CD4-positive, alpha-beta memory T cell (primary cell): ENCODE measurements around the gene PKP3. TPM values are rescaled to one million over a fixed set of nuclear protein-coding genes. Genes with fewer than 3 reads are reported as not detected.
"Not testable (repeated sequence)": the region's sequence is repeated elsewhere in the genome, so short reads cannot be mapped to it uniquely, and the experiment has no call there.

Source experiments
- CTCF ChIA-PET: fragments of 350-600 bp; sonication (Branson Sonifier 250); formaldehyde crosslinking; loops from one replicate; lab custom pipeline; 2021; ENCODE audit warnings: inconsistent platforms; ENCODE audit not compliant: partially characterized antibody; lab: Charles Lee
- POLR2A ChIA-PET: fragments of 350-600 bp; sonication (Branson Sonifier 250); formaldehyde crosslinking; loops from one replicate; lab custom pipeline; 2021; ENCODE audit not compliant: partially characterized antibody; lab: Charles Lee
- DNase-seq, 5 donors: peaks; one replicate each; pipeline versions ENCODE4 v3.0.0 to v3.0.0-alpha.2; 2020 to 2022; ENCODE audit warnings: mixed read lengths in 1 of 5
- H3K27ac ChIP-seq: one replicate; pipeline ENCODE4 v1.7.0; 2013; ENCODE audit warnings: low read depth, low read length
- H3K27me3 ChIP-seq: 2 replicates; pipeline ENCODE4 v1.7.0; 2013; ENCODE audit warnings: mild to moderate bottlenecking, low read length, moderate library complexity; ENCODE audit not compliant: insufficient read depth
- H3K36me3 ChIP-seq: 2 replicates; pipeline ENCODE4 v1.7.0; 2013; ENCODE audit warnings: mild to moderate bottlenecking, low read length, moderate library complexity; ENCODE audit not compliant: insufficient read depth
- H3K4me1 ChIP-seq: 2 replicates; pipeline ENCODE4 v1.7.0; 2013; ENCODE audit warnings: mild to moderate bottlenecking, low read length, moderate library complexity; ENCODE audit not compliant: insufficient read depth
- H3K4me3 ChIP-seq, 2 donors: one replicate each; pipeline ENCODE4 v1.7.0; 2013; ENCODE audit warnings: low read length in 2 of 2, mild to moderate bottlenecking in 1 of 2
- H3K9me3 ChIP-seq, 2 donors: one replicate each; pipeline ENCODE4 v1.7.0; 2013; ENCODE audit warnings: low read length in 2 of 2, control low read depth in 1 of 2; ENCODE audit not compliant: control insufficient read depth in 1 of 2
- H3K27ac Mint-ChIP-seq, 7 donors: one replicate each; pipeline ENCODE4 v1.8.0; 2020 to 2021; ENCODE audit warnings: mixed read lengths in 7 of 7, mild to moderate bottlenecking in 6 of 7, inconsistent platforms in 3 of 7, moderate library complexity in 3 of 7
- H3K27me3 Mint-ChIP-seq, 2 donors: one replicate each; pipeline ENCODE4 v1.8.0; 2020 to 2021; ENCODE audit warnings: mixed read lengths in 2 of 2
- H3K36me3 Mint-ChIP-seq, 2 donors: one replicate each; pipeline ENCODE4 v1.8.0; 2020 to 2021; ENCODE audit warnings: mixed read lengths in 2 of 2, inconsistent platforms in 1 of 2, mild to moderate bottlenecking in 1 of 2
- H3K4me1 Mint-ChIP-seq, 4 donors: one replicate each; pipeline ENCODE4 v1.8.0; 2020 to 2021; ENCODE audit warnings: mixed read lengths in 4 of 4, mild to moderate bottlenecking in 1 of 4
- H3K4me3 Mint-ChIP-seq, 8 donors: one replicate each; pipeline ENCODE4 v1.8.0; 2020 to 2021; ENCODE audit warnings: mixed read lengths in 8 of 8, mild to moderate bottlenecking in 7 of 8, moderate library complexity in 6 of 8, inconsistent platforms in 3 of 8
- H3K9me3 Mint-ChIP-seq, 8 donors: one replicate each; pipeline ENCODE4 v1.8.0; 2020 to 2021; ENCODE audit warnings: mixed read lengths in 8 of 8, mild to moderate bottlenecking in 5 of 8, inconsistent platforms in 3 of 8, moderate library complexity in 1 of 8
- intact Hi-C: fragments of 100-400 bp; cut with micrococcal nuclease; formaldehyde crosslinking; loops from one replicate; pipeline ENCODE4 v1.15.1; 2023
- polyA plus RNA-seq, 2 donors: library from polyadenylated mRNA; unstranded; fragments of 300-500 nt; fragmentation: Illumina TruSeq; gene quantifications; one replicate each; pipeline ENCODE4 v1.2.3, GENCODE V29; 2021
- total RNA-seq, 2 experiments: library from RNA; stranded (reverse); gene quantifications; one replicate each; pipeline ENCODE4 v1.2.3, GENCODE V29; 2021

Gene PKP3
- total and polyA plus RNA-seq, 4 experiments from 2014 or later: 0.14 TPM; not detected in 3

GRCh38 chr11:384511-384910 lies 9.5 kb upstream of the PKP3 start:
- ChIA-PET CTCF (no interaction called here), POLR2A (no interaction called here)
- Histone ChIP-seq H3K36me3 (no peaks in the 10 kb centered on the region), H3K4me3 (no peak overlapping the region), H3K4me1 (no peaks in the 10 kb centered on the region), H3K27me3 (no peaks in the 10 kb centered on the region), H3K9me3 (no peaks in the 10 kb centered on the region), H3K27ac (no peak overlapping the region)
- Mint-ChIP-seq H3K9me3 (peaks cover 0 to 10% (median 5%) of the 10 kb centered on the region in 8 donors), H3K4me3 (no peak overlapping the region), H3K4me1 (peaks cover 3 to 18% (median 6%) of the 10 kb centered on the region in 4 donors), H3K36me3 (peaks cover 0 to 3% of the 10 kb centered on the region in 2 donors), H3K27me3 (peaks cover 0 to 8% of the 10 kb centered on the region in 2 donors), H3K27ac (no peak overlapping the region)
- intact Hi-C loops: no loop called here
- DNase-seq: peak in 1 of 5 donors; percentile 21

GRCh38 chr11:385594-386351 lies 8.2 kb upstream of the PKP3 start:
- CTCF ChIA-PET: no interaction called here
- Mint-ChIP-seq H3K27me3 (peaks cover 0 to 8% of the 10 kb centered on the region in 2 donors), H3K9me3 (peaks cover 0 to 10% (median 5%) of the 10 kb centered on the region in 8 donors), H3K36me3 (peaks cover 0 to 3% of the 10 kb centered on the region in 2 donors), H3K4me1 (peaks cover 3 to 18% (median 6%) of the 10 kb centered on the region in 4 donors), H3K4me3 (no peak overlapping the region), H3K27ac (no peak overlapping the region)
- no peaks in the 10 kb centered on the region for H3K36me3 ChIP-seq
- no peaks in the 10 kb centered on the region for H3K9me3 ChIP-seq
- DNase-seq: peak in 1 of 5 donors; percentile 31
- POLR2A ChIA-PET: no interaction called here
- H3K27ac ChIP-seq: no peak overlapping the region
- intact Hi-C loops: no loop called here
- H3K4me3 ChIP-seq: no peak overlapping the region
- H3K4me1 ChIP-seq: no peaks in the 10 kb centered on the region
- H3K27me3 ChIP-seq: no peaks in the 10 kb centered on the region

- Mint-ChIP-seq H3K27ac (no peak overlapping the region), H3K4me3 (no peak overlapping the region), H3K4me1 (peaks cover 3 to 18% (median 6%) of the 10 kb centered on the region in 4 donors), H3K9me3 (peaks cover 0 to 10% (median 5%) of the 10 kb centered on the region in 8 donors), H3K27me3 (peaks cover 0 to 8% of the 10 kb centered on the region in 2 donors), H3K36me3 (peaks cover 0 to 3% of the 10 kb centered on the region in 2 donors)
- H3K4me3 ChIP-seq: no peak overlapping the region
- peak in 1 of 5 donors; percentile 25 for DNase-seq
- no peaks in the 10 kb centered on the region for H3K36me3 ChIP-seq
- H3K27me3 ChIP-seq: no peaks in the 10 kb centered on the region
- intact Hi-C loops: no loop called here
- ChIA-PET POLR2A (no interaction called here), CTCF (no interaction called here)
- no peaks in the 10 kb centered on the region for H3K4me1 ChIP-seq
- no peak overlapping the region for H3K27ac ChIP-seq
- no peaks in the 10 kb centered on the region for H3K9me3 ChIP-seq
These were observed 7.5 kb upstream of the PKP3 start for GRCh38 chr11:386483-386882.

GRCh38 chr11:387193-387793 lies 6.7 kb upstream of the PKP3 start:
- Mint-ChIP-seq H3K4me1 (peaks cover 0 to 15% (median 4%) of the 10 kb centered on the region in 4 donors), H3K36me3 (peaks cover 0 to 3% of the 10 kb centered on the region in 2 donors), H3K4me3 (no peak overlapping the region), H3K27ac (peak overlapping the region in 6 of 7 donors; percentile 3 to 72 (median 37)), H3K9me3 (peaks cover 0 to 10% (median 5%) of the 10 kb centered on the region in 8 donors), H3K27me3 (peaks cover 0 to 5% of the 10 kb centered on the region in 2 donors)
- H3K36me3 ChIP-seq: no peaks in the 10 kb centered on the region
- intact Hi-C loops: no loop called here
- H3K9me3 ChIP-seq: no peaks in the 10 kb centered on the region
- H3K4me3 ChIP-seq: no peak overlapping the region
- H3K27me3 ChIP-seq: no peaks in the 10 kb centered on the region
- H3K4me1 ChIP-seq: no peaks in the 10 kb centered on the region
- H3K27ac ChIP-seq: no peak overlapping the region
- DNase-seq: no peak
- ChIA-PET POLR2A (no interaction called here), CTCF (interaction anchor here (1.3 kb wide), 1 partner anchor 10 kb away, joined by 5 read pairs; no protein-coding TSS in a partner anchor)

- H3K4me3 Mint-ChIP-seq, H3K27me3 Mint-ChIP-seq, H3K9me3 Mint-ChIP-seq, POLR2A ChIA-PET, H3K27ac Mint-ChIP-seq, H3K36me3 ChIP-seq, H3K27me3 ChIP-seq, H3K9me3 ChIP-seq, H3K4me3 ChIP-seq, H3K36me3 Mint-ChIP-seq, CTCF ChIA-PET, intact Hi-C loops, DNase-seq, H3K4me1 ChIP-seq, H3K27ac ChIP-seq: not testable (repeated sequence)
- H3K4me1 Mint-ChIP-seq: peaks cover 0 to 15% (median 4%) of the 10 kb centered on the region in 4 donors
These were observed 4.6 kb upstream of the PKP3 start for GRCh38 chr11:389369-389768.

GRCh38 chr11:390175-390574 lies 3.8 kb upstream of the PKP3 start:
- Histone ChIP-seq H3K36me3 (no peaks in the 10 kb centered on the region), H3K9me3 (no peaks in the 10 kb centered on the region), H3K4me3 (no peak overlapping the region), H3K27ac (no peak overlapping the region), H3K4me1 (no peaks in the 10 kb centered on the region), H3K27me3 (no peaks in the 10 kb centered on the region)
- H3K4me3 Mint-ChIP-seq: no peak overlapping the region
- H3K9me3 Mint-ChIP-seq: peaks cover 0 to 10% (median 5%) of the 10 kb centered on the region in 8 donors
- ChIA-PET CTCF (no interaction called here), POLR2A (no interaction called here)
- H3K27ac Mint-ChIP-seq: no peak overlapping the region
- H3K27me3 Mint-ChIP-seq: peaks cover 0 to 3% of the 10 kb centered on the region in 2 donors
- DNase-seq: peak in 1 of 5 donors; percentile 7
- intact Hi-C loops: no loop called here
- H3K4me1 Mint-ChIP-seq: peaks cover 0 to 15% (median 4%) of the 10 kb centered on the region in 4 donors
- peaks cover 0 to 3% of the 10 kb centered on the region in 2 donors for H3K36me3 Mint-ChIP-seq
